GM12801 (cell line): ENCODE data around the gene RHOF.
A peak's percentile ranks its signal among the peaks of the same experiment; 100 is the strongest.

ENCODE experiments used
- CTCF ChIP-seq: IDR thresholded peaks from one replicate; pipeline ENCODE4 v1.5.1; 2011; ENCODE audit warnings: control low read depth; ENCODE audit not compliant: insufficient read length; ENCODE audit errors: extremely low read depth

RHOF gene

GRCh38 chr12:121776190-121777098 is 17.0 kb downstream of the RHOF start:
- no peak for TF ChIP-seq CTCF

- TF ChIP-seq CTCF: no peak
These were observed 18.0 kb downstream of the RHOF start for GRCh38 chr12:121775501-121775900.

GRCh38 chr12:121774968-121775474 is 18.5 kb downstream of the RHOF start:
- no peak for TF ChIP-seq CTCF

- TF ChIP-seq CTCF: peak; percentile 18
These were observed 20.3 kb downstream of the RHOF start for GRCh38 chr12:121773011-121773777.

GRCh38 chr12:121770813-121771625 is 22.5 kb downstream of the RHOF start:
- no peak for TF ChIP-seq CTCF

GRCh38 chr12:121770388-121770787 is 23.1 kb downstream of the RHOF start:
- TF ChIP-seq CTCF: no peak

GRCh38 chr12:121769831-121770301 is 23.6 kb downstream of the RHOF start:
- no peak for TF ChIP-seq CTCF
